Measurements from ENCODE around the gene MARCHF2.
A peak's percentile ranks its signal among the peaks of the same experiment; 100 is the strongest.

The MARCHF2 gene

DNA sequence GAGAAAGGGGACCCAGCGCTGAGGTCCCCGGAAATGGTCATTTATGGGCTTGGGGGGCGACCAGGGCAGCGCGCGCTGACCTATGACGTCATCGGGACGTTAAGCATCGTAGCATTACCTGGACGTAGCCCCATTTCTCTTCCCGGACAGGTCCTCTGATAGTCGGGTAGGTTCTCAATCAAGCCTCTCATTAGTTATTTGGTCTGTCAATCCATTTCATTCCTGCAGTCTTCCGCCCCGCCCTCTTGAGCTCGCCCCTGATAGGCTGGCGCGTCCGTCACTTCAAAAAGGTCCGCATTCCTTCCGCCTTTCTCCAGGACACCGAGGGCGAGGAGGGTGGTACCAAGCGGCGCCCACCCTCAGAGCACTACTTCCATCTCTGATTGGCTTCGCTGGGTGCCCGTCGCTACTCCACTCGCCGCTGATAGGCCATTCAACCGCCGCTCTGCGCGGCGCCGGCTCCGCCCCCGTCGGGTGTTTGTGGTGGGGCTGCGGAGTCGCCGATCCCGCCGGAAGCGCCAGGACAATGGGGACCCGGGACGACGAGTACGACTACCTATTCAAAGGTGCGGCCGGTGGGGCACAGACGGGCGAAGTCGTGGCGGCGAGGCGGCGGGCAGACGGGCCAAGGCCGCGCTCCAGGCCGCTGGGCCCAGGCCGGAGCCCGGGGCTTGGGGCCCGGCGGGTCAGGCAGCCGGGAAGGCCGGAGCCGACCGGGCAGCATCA, 23.1 kb upstream of the MARCHF2 start, which contains the start of gene RAB11B (continued):
- peak; percentile 72 for TF ChIP-seq ZNF341 (tag by site-specific recombination; IDR thresholded peaks at IDR 0.05; ENCODE audit: low read depth)
- no peak for TF ChIP-seq ZNF311 (tag by site-specific recombination; IDR thresholded peaks at IDR 0.05; ENCODE audit: borderline replicate concordance)
- no peak for TF ChIP-seq ZFP41 (tag by site-specific recombination; IDR thresholded peaks at IDR 0.05; ENCODE audit: borderline replicate concordance)
- peak; percentile 50; the same call in 1 of the 2 replicates for TF ChIP-seq ZNF394 (tag by site-specific recombination; IDR thresholded peaks at IDR 0.05; ENCODE audit: borderline replicate concordance)
- TF ChIP-seq, protein P1, sequence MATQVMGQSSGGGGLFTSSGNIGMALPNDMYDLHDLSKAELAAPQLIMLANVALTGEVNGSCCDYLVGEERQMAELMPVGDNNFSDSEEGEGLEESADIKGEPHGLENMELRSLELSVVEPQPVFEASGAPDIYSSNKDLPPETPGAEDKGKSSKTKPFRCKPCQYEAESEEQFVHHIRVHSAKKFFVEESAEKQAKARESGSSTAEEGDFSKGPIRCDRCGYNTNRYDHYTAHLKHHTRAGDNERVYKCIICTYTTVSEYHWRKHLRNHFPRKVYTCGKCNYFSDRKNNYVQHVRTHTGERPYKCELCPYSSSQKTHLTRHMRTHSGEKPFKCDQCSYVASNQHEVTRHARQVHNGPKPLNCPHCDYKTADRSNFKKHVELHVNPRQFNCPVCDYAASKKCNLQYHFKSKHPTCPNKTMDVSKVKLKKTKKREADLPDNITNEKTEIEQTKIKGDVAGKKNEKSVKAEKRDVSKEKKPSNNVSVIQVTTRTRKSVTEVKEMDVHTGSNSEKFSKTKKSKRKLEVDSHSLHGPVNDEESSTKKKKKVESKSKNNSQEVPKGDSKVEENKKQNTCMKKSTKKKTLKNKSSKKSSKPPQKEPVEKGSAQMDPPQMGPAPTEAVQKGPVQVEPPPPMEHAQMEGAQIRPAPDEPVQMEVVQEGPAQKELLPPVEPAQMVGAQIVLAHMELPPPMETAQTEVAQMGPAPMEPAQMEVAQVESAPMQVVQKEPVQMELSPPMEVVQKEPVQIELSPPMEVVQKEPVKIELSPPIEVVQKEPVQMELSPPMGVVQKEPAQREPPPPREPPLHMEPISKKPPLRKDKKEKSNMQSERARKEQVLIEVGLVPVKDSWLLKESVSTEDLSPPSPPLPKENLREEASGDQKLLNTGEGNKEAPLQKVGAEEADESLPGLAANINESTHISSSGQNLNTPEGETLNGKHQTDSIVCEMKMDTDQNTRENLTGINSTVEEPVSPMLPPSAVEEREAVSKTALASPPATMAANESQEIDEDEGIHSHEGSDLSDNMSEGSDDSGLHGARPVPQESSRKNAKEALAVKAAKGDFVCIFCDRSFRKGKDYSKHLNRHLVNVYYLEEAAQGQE (tag by site-specific recombination; IDR thresholded peaks at IDR 0.05), result no peak
- TF ChIP-seq, protein P2, sequence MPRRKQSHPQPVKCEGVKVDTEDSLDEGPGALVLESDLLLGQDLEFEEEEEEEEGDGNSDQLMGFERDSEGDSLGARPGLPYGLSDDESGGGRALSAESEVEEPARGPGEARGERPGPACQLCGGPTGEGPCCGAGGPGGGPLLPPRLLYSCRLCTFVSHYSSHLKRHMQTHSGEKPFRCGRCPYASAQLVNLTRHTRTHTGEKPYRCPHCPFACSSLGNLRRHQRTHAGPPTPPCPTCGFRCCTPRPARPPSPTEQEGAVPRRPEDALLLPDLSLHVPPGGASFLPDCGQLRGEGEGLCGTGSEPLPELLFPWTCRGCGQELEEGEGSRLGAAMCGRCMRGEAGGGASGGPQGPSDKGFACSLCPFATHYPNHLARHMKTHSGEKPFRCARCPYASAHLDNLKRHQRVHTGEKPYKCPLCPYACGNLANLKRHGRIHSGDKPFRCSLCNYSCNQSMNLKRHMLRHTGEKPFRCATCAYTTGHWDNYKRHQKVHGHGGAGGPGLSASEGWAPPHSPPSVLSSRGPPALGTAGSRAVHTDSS (tag by site-specific recombination; IDR thresholded peaks at IDR 0.05), result no peak; the same call in 1 of the 2 replicates
- TF ChIP-seq KLF1 (tag by site-specific recombination; IDR thresholded peaks at IDR 0.05), result peak; percentile 83
- TF ChIP-seq, protein P3, sequence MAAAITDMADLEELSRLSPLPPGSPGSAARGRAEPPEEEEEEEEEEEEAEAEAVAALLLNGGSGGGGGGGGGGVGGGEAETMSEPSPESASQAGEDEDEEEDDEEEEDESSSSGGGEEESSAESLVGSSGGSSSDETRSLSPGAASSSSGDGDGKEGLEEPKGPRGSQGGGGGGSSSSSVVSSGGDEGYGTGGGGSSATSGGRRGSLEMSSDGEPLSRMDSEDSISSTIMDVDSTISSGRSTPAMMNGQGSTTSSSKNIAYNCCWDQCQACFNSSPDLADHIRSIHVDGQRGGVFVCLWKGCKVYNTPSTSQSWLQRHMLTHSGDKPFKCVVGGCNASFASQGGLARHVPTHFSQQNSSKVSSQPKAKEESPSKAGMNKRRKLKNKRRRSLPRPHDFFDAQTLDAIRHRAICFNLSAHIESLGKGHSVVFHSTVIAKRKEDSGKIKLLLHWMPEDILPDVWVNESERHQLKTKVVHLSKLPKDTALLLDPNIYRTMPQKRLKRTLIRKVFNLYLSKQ (tag by site-specific recombination; IDR thresholded peaks at IDR 0.05; ENCODE audit: borderline replicate concordance), result no peak
- peak; percentile 89 for TF ChIP-seq GLIS2 (tag by site-specific recombination; IDR thresholded peaks at IDR 0.05)
- no peak for TF ChIP-seq ZNF133 (tag by site-specific recombination; IDR thresholded peaks at IDR 0.05)
- TF ChIP-seq ZNF223 (tag by site-specific recombination; IDR thresholded peaks at IDR 0.05), result no peak
- TF ChIP-seq SP3 (tag by site-specific recombination; IDR thresholded peaks at IDR 0.05), result peak; percentile 99
- TF ChIP-seq ZNF473 (tag by site-specific recombination; IDR thresholded peaks at IDR 0.05), result no peak
- no peak for TF ChIP-seq RBAK (tag by site-specific recombination; IDR thresholded peaks at IDR 0.05)
- no peak; the same call in 1 of the 2 replicates for TF ChIP-seq ZBTB7A (tag by site-specific recombination; IDR thresholded peaks at IDR 0.05; ENCODE audit: low read depth)
- no peak for TF ChIP-seq ZNF114 (tag by site-specific recombination; IDR thresholded peaks at IDR 0.05)
- no peak for TF ChIP-seq ZNF549 (tag by site-specific recombination; IDR thresholded peaks at IDR 0.05)
- TF ChIP-seq ZNF416 (tag by site-specific recombination; IDR thresholded peaks at IDR 0.05), result no peak
- peak; percentile 94 for TF ChIP-seq KLF16 (tag by site-specific recombination; IDR thresholded peaks at IDR 0.05)
- TF ChIP-seq PRDM4 (tag by site-specific recombination; IDR thresholded peaks at IDR 0.05), result no peak; the same call in 1 of the 2 replicates
- TF ChIP-seq SP7 (tag by site-specific recombination; IDR thresholded peaks at IDR 0.05), result peak; percentile 96
- no peak for TF ChIP-seq ZNF529 (tag by site-specific recombination; IDR thresholded peaks at IDR 0.05; ENCODE audit: insufficient replicate concordance)
- TF ChIP-seq ZNF146 (tag by site-specific recombination; IDR thresholded peaks at IDR 0.05), result no peak
- TF ChIP-seq ZNF350 (tag by site-specific recombination; IDR thresholded peaks at IDR 0.05), result no peak
- TF ChIP-seq KLF10 (tag by site-specific recombination; IDR thresholded peaks at IDR 0.05), result no peak; the same call in none of the 2 replicates
- TF ChIP-seq ZNF10 (tag by site-specific recombination; IDR thresholded peaks at IDR 0.05), result peak; percentile 13; the same call in 1 of the 2 replicates
- TF ChIP-seq, protein P4, sequence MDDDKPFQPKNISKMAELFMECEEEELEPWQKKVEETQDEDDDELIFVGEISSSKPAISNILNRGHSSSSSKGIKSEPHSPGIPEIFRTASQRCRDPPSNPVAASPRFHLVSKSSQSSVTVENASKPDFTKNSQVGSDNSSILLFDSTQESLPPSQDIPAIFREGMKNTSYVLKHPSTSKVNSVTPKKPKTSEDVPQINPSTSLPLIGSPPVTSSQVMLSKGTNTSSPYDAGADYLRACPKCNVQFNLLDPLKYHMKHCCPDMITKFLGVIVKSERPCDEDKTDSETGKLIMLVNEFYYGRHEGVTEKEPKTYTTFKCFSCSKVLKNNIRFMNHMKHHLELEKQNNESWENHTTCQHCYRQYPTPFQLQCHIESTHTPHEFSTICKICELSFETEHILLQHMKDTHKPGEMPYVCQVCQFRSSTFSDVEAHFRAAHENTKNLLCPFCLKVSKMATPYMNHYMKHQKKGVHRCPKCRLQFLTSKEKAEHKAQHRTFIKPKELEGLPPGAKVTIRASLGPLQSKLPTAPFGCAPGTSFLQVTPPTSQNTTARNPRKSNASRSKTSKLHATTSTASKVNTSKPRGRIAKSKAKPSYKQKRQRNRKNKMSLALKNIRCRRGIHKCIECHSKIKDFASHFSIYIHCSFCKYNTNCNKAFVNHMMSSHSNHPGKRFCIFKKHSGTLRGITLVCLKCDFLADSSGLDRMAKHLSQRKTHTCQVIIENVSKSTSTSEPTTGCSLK (tag by site-specific recombination; IDR thresholded peaks at IDR 0.05), result no peak
- peak; percentile 91; the same call in 1 of the 2 replicates for TF ChIP-seq ZNF324 (tag by site-specific recombination; IDR thresholded peaks at IDR 0.05)
